Pancreas (tissue), 10 donors: ENCODE data around the gene TNS3. TPM values are rescaled to one million over a fixed set of nuclear protein-coding genes. Genes with fewer than 3 reads are reported as not detected.
A peak's percentile ranks its signal among the peaks of the same experiment; 100 is the strongest.

Source experiments
- ATAC-seq, 4 donors: fragments of 200-7000 bp; cut with Tn5 transposase; one replicate each; pipeline versions ENCODE4 v1.8.0 to v1.9.1; 2020; ENCODE audit warnings: mild to moderate bottlenecking in 4 of 4, moderate library complexity in 4 of 4
- DNase-seq, 6 donors: peaks; one replicate each; pipeline ENCODE4 v3.0.0-alpha.2; 2020
- FAIRE-seq: peaks from 2 replicates; lab custom pipeline; 2012; peaks lifted over from hg19 to GRCh38; lab: Jason Lieb, UNC
- H3K27ac ChIP-seq, 4 donors: fragments of 200-600 bp; sonication (generic); 1 replicate in 3 of 4; 2 replicates in 1 of 4; pipeline versions ENCODE4 v1.5.0 to v1.8.0; 2020
- H3K27me3 ChIP-seq, 4 donors: fragments of 200-600 bp; one replicate each; pipeline ENCODE4 v1.8.0; 2021
- H3K36me3 ChIP-seq, 3 donors: fragments of 200-600 bp; sonication (generic) in 1 of 3; one replicate each; pipeline versions ENCODE4 v1.5.0 to v1.8.0; 2020 to 2021
- H3K4me1 ChIP-seq, 3 donors: fragments of 200-600 bp; one replicate each; pipeline ENCODE4 v1.8.0; 2021
- H3K4me3 ChIP-seq, 4 donors: fragments of 200-600 bp; sonication (generic) in 2 of 4; one replicate each; pipeline versions ENCODE4 v1.5.0 to v1.8.0; 2020 to 2021
- H3K9me3 ChIP-seq, 4 donors: fragments of 200-600 bp; one replicate each; pipeline ENCODE4 v1.8.0; 2021
- CTCF ChIP-seq, 4 donors: fragments of 200-600 bp; sonication (generic) in 3 of 4; IDR thresholded peaks; one replicate each; pipeline versions ENCODE4 v1.5.0 to v1.8.0; 2021; ENCODE audit warnings: antibody characterized with exemption in 4 of 4
- WGBS, 2 donors: extraction: QIAGEN DNeasy Blood & Tissue Kit; methylation state at CpG; one replicate each; pipeline ENCODE4 v1.1.7; 2013; 5-methylcytosine and 5-hydroxymethylcytosine counted together
- intact Hi-C, 3 donors: fragments of 100-400 bp; cut with DNase I; formaldehyde crosslinking; loops; one replicate each; pipeline versions ENCODE4 v1.11.1 to v1.14.2; 2022
- polyA plus RNA-seq, 2 donors: library from polyadenylated mRNA; stranded (reverse); fragments of 200-250 nt; gene quantifications; one replicate each; pipeline ENCODE4 v1.2.3, GENCODE V29; 2013
- total RNA-seq, 6 donors: library from RNA; stranded (reverse); fragmentation: NEBNext Ultra II Directional in 4 of 6; extraction: Animal tissue kit (Norgen Biotek cat#: 25700) in 4 of 6; gene quantifications; one replicate each; pipeline versions ENCODE4 v1.2.1 to v1.2.4, GENCODE V29; 2021 to 2023
- donor health status: healthy with polysubstance abuse.
- donor health status: DM: no; HTN: no; CAD: no; lungs with moderate emphysema.
- donor health status: DM: no; HTN: no; CAD: no.
- donor health status: control.
- donor health status: control.
- donor health status: Bipolar disorder and iron deficiency.
- donor health status: DM: yes; HTN: yes; CAD: no.
- donor health status: DM: no; HTN: no; CAD: no.
- donor health status: DM: no; HTN: no; CAD: no.
- donor health status: DM: yes; HTN: yes; CAD: no.

Gene TNS3
- total and polyA plus RNA-seq, 8 donors, result 28.0 to 125 (median 91.2) TPM

DNA sequence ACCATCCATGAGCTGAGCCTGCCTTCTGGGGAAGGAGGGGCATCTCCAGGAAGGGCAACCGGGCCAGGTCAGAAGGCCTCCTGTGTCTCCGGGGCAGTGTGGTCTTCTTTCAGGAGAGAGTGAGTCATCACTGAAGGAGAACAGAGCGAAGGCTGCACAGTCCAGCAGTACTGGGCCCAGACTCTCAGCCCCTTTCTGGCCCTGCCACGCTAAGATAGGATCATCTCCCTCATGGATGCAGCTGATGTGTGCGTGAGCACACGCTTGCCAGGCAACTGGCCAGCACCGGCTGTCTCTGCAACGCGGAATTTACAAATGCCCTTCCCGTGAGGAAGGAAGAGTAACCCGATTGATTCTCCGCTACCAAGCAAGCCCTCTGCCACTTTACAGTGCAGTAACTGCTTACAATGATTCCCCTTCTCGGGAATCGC lies 328.2 kb downstream of the TNS3 start:
- peak overlapping the region; percentile 51 to 71 (median 56) for H3K4me3 ChIP-seq
- H3K36me3 ChIP-seq, result no peaks in the 10 kb centered on the region
- ATAC-seq, result peak; percentile 60 to 82 (median 62)
- no peak for FAIRE-seq
- H3K27me3 ChIP-seq, result no peaks in the 10 kb centered on the region
- no peaks in the 10 kb centered on the region for H3K9me3 ChIP-seq
- DNase-seq, result peak in 2 of 6 donors; percentile 13 to 39
- H3K4me1 ChIP-seq, result peaks cover 0 to 8% (median 0%) of the 10 kb centered on the region in 3 donors
- no peak for TF ChIP-seq CTCF (IDR thresholded peaks at IDR 0.05)
- intact Hi-C loops, result loop anchor here in 1 of 3 donors (10.0 kb wide), 1 partner anchor 1339 kb away; no protein-coding TSS in a partner anchor
- WGBS, 2 donors, result 6% methylated on average over 14 of the region's 14 CpGs
- H3K27ac ChIP-seq, result peak overlapping the region; percentile 45 to 74 (median 66)

GRCh38 chr7:47252675-47253074 lies 329.2 kb downstream of the TNS3 start:
- H3K4me3 ChIP-seq, result no peak overlapping the region
- intact Hi-C loops, result loop anchor here in 1 of 3 donors (10.0 kb wide), 1 partner anchor 1338 kb away; no protein-coding TSS in a partner anchor
- no peaks in the 10 kb centered on the region for H3K9me3 ChIP-seq
- H3K4me1 ChIP-seq, result peaks cover 0 to 8% (median 0%) of the 10 kb centered on the region in 3 donors
- no peak overlapping the region for H3K27ac ChIP-seq
- 94 to 98% methylated on average over 5 of the region's 5 CpGs for WGBS, 2 donors
- DNase-seq, result no peak
- no peak for FAIRE-seq
- ATAC-seq, result no peak
- H3K36me3 ChIP-seq, result no peaks in the 10 kb centered on the region
- no peak for TF ChIP-seq CTCF (IDR thresholded peaks at IDR 0.05)
- no peaks in the 10 kb centered on the region for H3K27me3 ChIP-seq

- Histone ChIP-seq H3K36me3 (no peaks in the 10 kb centered on the region), H3K9me3 (no peaks in the 10 kb centered on the region), H3K4me1 (peaks cover 0 to 5% (median 0%) of the 10 kb centered on the region in 3 donors), H3K27me3 (no peaks in the 10 kb centered on the region), H3K27ac (no peak overlapping the region), H3K4me3 (no peak overlapping the region)
- no peak for DNase-seq
- no peak for FAIRE-seq
- intact Hi-C loops, result no loop called here
- WGBS, 2 donors, result 93 to 96% methylated on average over 2 of the region's 2 CpGs
- no peak for TF ChIP-seq CTCF (IDR thresholded peaks at IDR 0.05)
- no peak for ATAC-seq
Measured at GRCh38 chr7:47249361-47249760, 332.6 kb downstream of the TNS3 start.

GRCh38 chr7:47248797-47249196 lies 333.1 kb downstream of the TNS3 start:
- H3K36me3 ChIP-seq, result no peaks in the 10 kb centered on the region
- DNase-seq, result no peak
- no peak overlapping the region for H3K27ac ChIP-seq
- no peaks in the 10 kb centered on the region for H3K27me3 ChIP-seq
- H3K9me3 ChIP-seq, result no peaks in the 10 kb centered on the region
- intact Hi-C loops, result no loop called here
- no peak overlapping the region for H3K4me3 ChIP-seq
- peak in 1 of 4 donors; percentile 7 for ATAC-seq
- 82 to 89% methylated on average over 3 of the region's 3 CpGs for WGBS, 2 donors
- H3K4me1 ChIP-seq, result peaks cover 0 to 4% (median 0%) of the 10 kb centered on the region in 3 donors
- no peak for TF ChIP-seq CTCF (IDR thresholded peaks at IDR 0.05)
- no peak for FAIRE-seq

GRCh38 chr7:47247132-47247531 lies 334.8 kb downstream of the TNS3 start:
- Histone ChIP-seq H3K27ac (no peak overlapping the region), H3K4me1 (no peaks in the 10 kb centered on the region), H3K27me3 (no peaks in the 10 kb centered on the region), H3K4me3 (no peak overlapping the region), H3K9me3 (no peaks in the 10 kb centered on the region), H3K36me3 (no peaks in the 10 kb centered on the region)
- no peak for TF ChIP-seq CTCF (IDR thresholded peaks at IDR 0.05)
- ATAC-seq (no peak), DNase-seq (no peak), FAIRE-seq (no peak)
- 82% methylated on average over 5 of the region's 5 CpGs for WGBS, 2 donors
- intact Hi-C loops, result no loop called here
